ENCODE results near the gene SPSB2.

- TF ChIP-seq, protein P1, sequence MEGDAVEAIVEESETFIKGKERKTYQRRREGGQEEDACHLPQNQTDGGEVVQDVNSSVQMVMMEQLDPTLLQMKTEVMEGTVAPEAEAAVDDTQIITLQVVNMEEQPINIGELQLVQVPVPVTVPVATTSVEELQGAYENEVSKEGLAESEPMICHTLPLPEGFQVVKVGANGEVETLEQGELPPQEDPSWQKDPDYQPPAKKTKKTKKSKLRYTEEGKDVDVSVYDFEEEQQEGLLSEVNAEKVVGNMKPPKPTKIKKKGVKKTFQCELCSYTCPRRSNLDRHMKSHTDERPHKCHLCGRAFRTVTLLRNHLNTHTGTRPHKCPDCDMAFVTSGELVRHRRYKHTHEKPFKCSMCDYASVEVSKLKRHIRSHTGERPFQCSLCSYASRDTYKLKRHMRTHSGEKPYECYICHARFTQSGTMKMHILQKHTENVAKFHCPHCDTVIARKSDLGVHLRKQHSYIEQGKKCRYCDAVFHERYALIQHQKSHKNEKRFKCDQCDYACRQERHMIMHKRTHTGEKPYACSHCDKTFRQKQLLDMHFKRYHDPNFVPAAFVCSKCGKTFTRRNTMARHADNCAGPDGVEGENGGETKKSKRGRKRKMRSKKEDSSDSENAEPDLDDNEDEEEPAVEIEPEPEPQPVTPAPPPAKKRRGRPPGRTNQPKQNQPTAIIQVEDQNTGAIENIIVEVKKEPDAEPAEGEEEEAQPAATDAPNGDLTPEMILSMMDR (IDR thresholded peaks at IDR 0.05), result no peak
- TF ChIP-seq POLR2AphosphoS5 (IDR thresholded peaks at IDR 0.05), result no peak
- no peak for TF ChIP-seq POLR2A (IDR thresholded peaks at IDR 0.05)
Measured at GRCh38 chr12:6832125-6832524, 41.0 kb downstream of the SPSB2 start.

Measured in breast epithelium (tissue), 3 donors.